Measurements from ENCODE around the gene PRRC2B.
A peak's percentile ranks its signal among the peaks of the same experiment; 100 is the strongest.
"Not testable (repeated sequence)": the region's sequence is repeated elsewhere in the genome, so short reads cannot be mapped to it uniquely, and the experiment has no call there.

Gene PRRC2B

DNA sequence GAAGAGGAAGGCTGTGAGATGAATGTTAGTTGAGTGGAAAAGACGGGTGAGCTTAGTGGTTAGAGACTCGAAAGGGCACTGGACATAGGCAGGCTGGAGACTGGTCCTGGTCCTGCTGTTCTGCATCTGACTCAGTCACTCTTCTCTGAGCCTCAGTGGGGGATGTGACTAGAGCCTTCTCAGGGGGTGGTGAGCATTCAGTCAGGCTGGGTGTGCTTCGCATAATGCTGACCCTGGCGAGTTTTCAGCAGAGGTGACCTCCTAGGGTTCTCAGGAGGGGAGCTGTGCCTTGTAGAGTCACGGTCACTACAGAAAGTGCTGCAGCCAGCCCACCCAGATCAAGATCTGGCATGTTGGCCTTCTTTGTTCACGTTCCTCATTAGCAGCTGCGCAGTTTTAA is 44.3 kb downstream of the PRRC2B start:
- H3K9me3 ChIP-seq (ENCODE audit: control insufficient read depth, insufficient read depth, low read depth, low read length), result no peaks in the 10 kb centered on the region
- H3K36me3 ChIP-seq (ENCODE audit: control insufficient read depth, insufficient read depth, low read length), result peaks cover 92% of the 10 kb centered on the region
- H3K4me1 ChIP-seq (ENCODE audit: control insufficient read depth, insufficient read depth, low read length), result peaks cover 45% of the 10 kb centered on the region
- H3K27me3 ChIP-seq (ENCODE audit: control insufficient read depth, insufficient read depth, low read length), result no peaks in the 10 kb centered on the region
- no peak overlapping the region for H3K4me3 ChIP-seq (ENCODE audit: low read depth, low read length)
- no peak overlapping the region for H3K9ac ChIP-seq (ENCODE audit: low read length)
- H3K27ac ChIP-seq (ENCODE audit: low read depth, low read length), result 0 out of 2 replicates have a peak overlapping the region, but pooled peaks have one; percentile 30

DNA sequence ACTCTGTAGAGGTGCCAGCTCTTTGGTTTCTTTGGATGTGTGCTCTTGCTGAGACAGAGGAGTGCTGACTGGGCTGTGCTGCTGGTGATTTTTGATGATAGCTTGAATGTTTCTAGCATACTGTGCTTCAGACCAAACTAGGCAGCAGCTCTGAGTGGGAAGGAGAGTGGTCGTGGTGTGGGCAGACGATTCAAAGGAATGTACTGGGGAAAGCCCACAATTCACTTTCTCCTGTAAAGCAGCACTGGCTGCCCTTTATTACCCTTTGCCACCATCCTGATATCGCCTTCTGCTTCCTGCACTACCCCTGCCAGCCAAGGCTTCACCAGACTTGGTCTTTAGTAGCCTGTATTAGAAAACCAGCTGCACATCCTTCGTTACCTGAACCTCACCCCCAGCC is 45.3 kb downstream of the PRRC2B start:
- Histone ChIP-seq H3K27me3 (ENCODE audit: control insufficient read depth, insufficient read depth, low read length) (no peaks in the 10 kb centered on the region), H3K4me1 (ENCODE audit: control insufficient read depth, insufficient read depth, low read length) (peaks cover 35% of the 10 kb centered on the region), H3K27ac (ENCODE audit: low read depth, low read length) (no peak overlapping the region), H3K4me3 (ENCODE audit: low read depth, low read length) (no peak overlapping the region), H3K36me3 (ENCODE audit: control insufficient read depth, insufficient read depth, low read length) (peaks cover 90% of the 10 kb centered on the region), H3K9me3 (ENCODE audit: control insufficient read depth, insufficient read depth, low read depth, low read length) (no peaks in the 10 kb centered on the region), H3K9ac (ENCODE audit: low read length) (no peak overlapping the region)

DNA sequence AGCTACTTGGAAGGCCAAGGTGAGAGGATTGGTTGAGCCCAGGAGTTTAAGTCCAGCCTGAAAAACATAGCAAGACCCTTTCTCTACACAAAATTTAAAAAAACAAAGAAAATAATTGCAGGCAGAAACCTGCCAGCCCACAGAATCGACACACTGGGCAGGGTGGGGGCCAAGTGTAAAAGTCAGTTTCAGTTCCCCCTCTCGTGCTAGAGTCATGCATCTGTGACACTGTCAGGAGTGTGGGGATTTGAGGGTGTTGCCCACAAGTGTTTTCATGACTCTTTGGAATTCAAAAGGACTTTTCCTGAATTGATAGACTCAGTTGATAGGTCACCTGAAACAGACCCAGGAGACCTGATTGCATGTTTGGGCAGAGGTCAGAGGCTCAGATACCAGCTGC is 47.6 kb downstream of the PRRC2B start:
- Histone ChIP-seq H3K4me1 (ENCODE audit: control insufficient read depth, insufficient read depth, low read length) (peaks cover 19% of the 10 kb centered on the region), H3K36me3 (ENCODE audit: control insufficient read depth, insufficient read depth, low read length) (peaks cover 94% of the 10 kb centered on the region), H3K27me3 (ENCODE audit: control insufficient read depth, insufficient read depth, low read length) (no peaks in the 10 kb centered on the region), H3K27ac (ENCODE audit: low read depth, low read length) (no peak overlapping the region), H3K9me3 (ENCODE audit: control insufficient read depth, insufficient read depth, low read depth, low read length) (no peaks in the 10 kb centered on the region), H3K9ac (ENCODE audit: low read length) (no peak overlapping the region), H3K4me3 (ENCODE audit: low read depth, low read length) (no peak overlapping the region)

DNA sequence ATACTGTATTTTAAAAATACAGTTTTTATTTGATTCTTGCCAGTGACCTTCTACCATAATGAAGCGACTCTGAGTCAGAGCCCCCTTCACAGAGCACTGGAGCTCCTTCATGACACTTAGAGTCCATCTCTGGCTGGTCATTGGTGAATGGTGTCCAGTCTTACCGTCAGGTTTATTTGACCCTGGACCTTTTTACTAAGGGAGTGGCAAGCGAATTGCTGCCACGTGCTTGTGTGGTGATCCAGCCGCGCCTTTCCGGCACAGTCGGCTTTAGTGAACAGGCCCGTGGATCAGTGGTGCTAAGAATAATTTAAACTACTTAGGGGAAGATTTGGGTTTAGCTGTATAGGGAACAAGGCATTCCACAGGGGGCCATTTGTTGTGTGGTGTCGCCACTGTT is 48.5 kb downstream of the PRRC2B start:
- H3K4me1 ChIP-seq (ENCODE audit: control insufficient read depth, insufficient read depth, low read length), result peaks cover 10% of the 10 kb centered on the region
- H3K36me3 ChIP-seq (ENCODE audit: control insufficient read depth, insufficient read depth, low read length), result peaks cover 94% of the 10 kb centered on the region
- H3K4me3 ChIP-seq (ENCODE audit: low read depth, low read length), result no peak overlapping the region
- H3K27ac ChIP-seq (ENCODE audit: low read depth, low read length), result no peak overlapping the region
- no peaks in the 10 kb centered on the region for H3K27me3 ChIP-seq (ENCODE audit: control insufficient read depth, insufficient read depth, low read length)
- H3K9ac ChIP-seq (ENCODE audit: low read length), result no peak overlapping the region
- no peaks in the 10 kb centered on the region for H3K9me3 ChIP-seq (ENCODE audit: control insufficient read depth, insufficient read depth, low read depth, low read length)

DNA sequence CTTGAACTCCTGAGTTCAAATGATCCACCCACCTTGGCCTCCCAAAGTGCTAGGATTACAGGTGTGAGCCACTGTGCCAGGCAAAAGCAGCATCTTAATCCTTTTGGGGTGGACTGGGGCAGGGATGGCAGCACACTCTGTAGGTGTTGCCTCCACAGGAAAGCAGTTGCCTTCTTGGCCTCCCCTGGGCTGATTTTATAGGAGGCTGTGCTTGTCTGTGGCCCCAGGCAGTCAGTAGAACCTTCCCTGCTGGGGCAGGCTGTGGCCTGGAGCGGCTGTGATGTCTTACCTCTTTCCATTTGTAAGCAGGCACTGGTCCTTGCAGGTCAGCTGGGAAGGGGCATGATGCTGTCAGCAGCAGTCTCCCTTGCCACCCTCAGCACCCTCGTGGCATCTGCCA is 49.8 kb downstream of the PRRC2B start:
- Histone ChIP-seq H3K4me1 (ENCODE audit: control insufficient read depth, insufficient read depth, low read length) (no peaks in the 10 kb centered on the region; the same call in 1 of the 2 replicates), H3K9me3 (ENCODE audit: control insufficient read depth, insufficient read depth, low read depth, low read length) (no peaks in the 10 kb centered on the region), H3K27me3 (ENCODE audit: control insufficient read depth, insufficient read depth, low read length) (no peaks in the 10 kb centered on the region), H3K36me3 (ENCODE audit: control insufficient read depth, insufficient read depth, low read length) (peaks cover 92% of the 10 kb centered on the region), H3K27ac (ENCODE audit: low read depth, low read length) (no peak overlapping the region), H3K4me3 (ENCODE audit: low read depth, low read length) (no peak overlapping the region), H3K9ac (ENCODE audit: low read length) (no peak overlapping the region)

DNA sequence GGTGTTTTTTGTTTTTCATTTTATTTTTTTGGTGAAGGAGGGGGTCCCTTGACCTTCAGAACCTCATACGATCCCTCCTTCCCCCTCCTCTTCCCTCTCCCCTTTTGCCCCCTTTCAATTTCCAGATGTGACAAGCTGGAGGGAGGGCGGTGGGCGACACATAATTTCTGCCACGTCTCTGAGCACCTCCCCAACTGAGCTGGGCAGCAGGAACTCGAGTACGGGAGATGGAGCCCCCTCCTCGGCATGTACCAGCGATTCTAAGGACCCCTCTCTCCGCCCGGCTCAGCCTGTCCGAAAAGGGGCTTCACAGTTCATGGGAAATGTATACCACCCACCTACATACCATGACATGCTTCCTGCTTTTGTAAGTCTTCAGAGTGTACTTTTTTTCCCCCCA is 52.4 kb downstream of the PRRC2B start:
- Histone ChIP-seq H3K36me3 (ENCODE audit: control insufficient read depth, insufficient read depth, low read length) (peaks cover 93% of the 10 kb centered on the region), H3K9me3 (ENCODE audit: control insufficient read depth, insufficient read depth, low read depth, low read length) (no peaks in the 10 kb centered on the region), H3K4me3 (ENCODE audit: low read depth, low read length) (no peak overlapping the region), H3K27ac (ENCODE audit: low read depth, low read length) (no peak overlapping the region), H3K9ac (ENCODE audit: low read length) (no peak overlapping the region), H3K4me1 (ENCODE audit: control insufficient read depth, insufficient read depth, low read length) (no peaks in the 10 kb centered on the region; the same call in 1 of the 2 replicates), H3K27me3 (ENCODE audit: control insufficient read depth, insufficient read depth, low read length) (no peaks in the 10 kb centered on the region)

DNA sequence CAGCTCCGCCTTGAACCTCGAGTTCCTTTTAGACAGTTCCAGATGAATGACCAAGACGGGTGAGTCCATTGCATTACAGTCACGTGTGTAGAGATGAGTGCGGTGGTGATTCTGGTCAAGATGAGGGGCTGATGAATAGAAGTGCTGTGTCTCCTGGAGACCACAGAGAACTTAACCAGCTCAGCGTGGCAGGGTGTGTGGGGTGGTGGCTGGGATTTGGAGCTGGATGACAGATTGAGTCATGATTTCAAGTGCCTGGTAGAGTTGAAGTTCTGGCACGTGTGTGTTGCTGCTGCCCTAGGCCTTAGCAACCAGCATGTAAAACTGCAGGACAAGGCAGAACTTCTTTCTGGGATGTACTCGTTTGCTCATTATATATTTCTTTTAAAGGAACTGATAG is 53.3 kb downstream of the PRRC2B start:
- Histone ChIP-seq H3K36me3 (ENCODE audit: control insufficient read depth, insufficient read depth, low read length) (peaks cover 93% of the 10 kb centered on the region), H3K9ac (ENCODE audit: low read length) (no peak overlapping the region), H3K27me3 (ENCODE audit: control insufficient read depth, insufficient read depth, low read length) (no peaks in the 10 kb centered on the region), H3K27ac (ENCODE audit: low read depth, low read length) (no peak overlapping the region), H3K9me3 (ENCODE audit: control insufficient read depth, insufficient read depth, low read depth, low read length) (no peaks in the 10 kb centered on the region), H3K4me3 (ENCODE audit: low read depth, low read length) (no peak overlapping the region), H3K4me1 (ENCODE audit: control insufficient read depth, insufficient read depth, low read length) (no peaks in the 10 kb centered on the region; the same call in 1 of the 2 replicates)

DNA sequence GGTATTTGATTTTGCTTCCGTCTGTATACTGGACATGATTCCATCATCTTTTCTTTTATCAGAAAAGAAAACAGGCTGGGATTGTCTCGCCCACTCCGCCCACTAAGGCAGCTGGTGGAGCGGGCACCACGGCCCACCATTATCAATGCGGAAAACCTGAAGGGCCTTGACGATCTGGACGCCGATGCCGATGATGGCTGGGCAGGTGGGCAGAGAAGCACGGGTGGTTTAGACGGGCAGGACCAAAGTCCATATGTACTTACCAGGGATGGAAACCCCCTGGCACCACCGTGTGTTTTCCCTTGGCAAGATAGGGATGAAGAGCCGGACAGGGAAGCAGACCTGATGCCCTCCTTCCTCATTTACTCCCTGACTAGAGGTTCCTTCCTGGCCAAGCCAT is 53.7 kb downstream of the PRRC2B start:
- Histone ChIP-seq H3K27ac (ENCODE audit: low read depth, low read length) (no peak overlapping the region), H3K4me1 (ENCODE audit: control insufficient read depth, insufficient read depth, low read length) (no peaks in the 10 kb centered on the region; the same call in 1 of the 2 replicates), H3K9ac (ENCODE audit: low read length) (no peak overlapping the region), H3K9me3 (ENCODE audit: control insufficient read depth, insufficient read depth, low read depth, low read length) (no peaks in the 10 kb centered on the region), H3K4me3 (ENCODE audit: low read depth, low read length) (no peak overlapping the region), H3K27me3 (ENCODE audit: control insufficient read depth, insufficient read depth, low read length) (no peaks in the 10 kb centered on the region), H3K36me3 (ENCODE audit: control insufficient read depth, insufficient read depth, low read length) (peaks cover 93% of the 10 kb centered on the region)

DNA sequence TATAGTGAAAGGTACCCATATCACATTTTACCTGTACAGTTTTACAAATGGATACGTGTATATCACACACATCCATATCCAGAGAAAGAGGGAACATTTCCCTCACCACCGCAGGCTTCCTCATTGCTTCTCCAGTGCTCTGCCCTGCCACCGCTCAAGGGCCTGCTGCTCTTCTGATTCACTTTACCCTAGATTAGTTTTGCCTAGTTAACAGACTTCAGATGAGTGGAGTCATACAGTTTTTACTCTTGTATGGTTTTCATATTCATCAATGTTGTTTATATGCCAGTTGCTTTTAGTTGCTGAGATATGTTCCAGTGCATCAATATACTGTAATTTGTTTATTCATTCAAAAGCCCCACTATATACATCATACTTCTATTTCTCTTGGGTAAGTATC is 54.9 kb downstream of the PRRC2B start:
- Histone ChIP-seq H3K9ac (ENCODE audit: low read length) (no peak overlapping the region), H3K9me3 (ENCODE audit: control insufficient read depth, insufficient read depth, low read depth, low read length) (no peaks in the 10 kb centered on the region), H3K27ac (ENCODE audit: low read depth, low read length) (no peak overlapping the region), H3K4me3 (ENCODE audit: low read depth, low read length) (no peak overlapping the region), H3K4me1 (ENCODE audit: control insufficient read depth, insufficient read depth, low read length) (no peaks in the 10 kb centered on the region; the same call in 1 of the 2 replicates), H3K36me3 (ENCODE audit: control insufficient read depth, insufficient read depth, low read length) (peaks cover 97% of the 10 kb centered on the region), H3K27me3 (ENCODE audit: control insufficient read depth, insufficient read depth, low read length) (no peaks in the 10 kb centered on the region)

DNA sequence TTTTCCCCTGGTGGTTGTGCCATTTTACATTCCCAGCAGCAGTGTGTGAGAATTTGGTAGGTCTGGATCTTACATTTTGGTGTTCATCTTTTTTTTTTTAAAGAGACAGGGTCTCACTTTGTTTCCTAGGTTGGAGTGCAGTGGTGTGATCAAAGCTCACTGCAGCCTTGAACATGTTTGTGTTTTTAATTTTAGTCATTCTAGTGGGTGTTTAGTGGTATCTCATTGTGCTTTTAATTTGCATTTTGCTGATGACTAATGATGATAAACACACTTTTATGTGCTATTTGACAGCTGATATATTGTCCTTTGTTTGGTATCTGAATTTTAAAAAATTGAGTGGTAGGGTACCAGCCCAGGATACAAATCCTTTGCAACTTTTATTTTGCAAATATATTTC is 55.4 kb downstream of the PRRC2B start:
- Histone ChIP-seq H3K4me1 (ENCODE audit: control insufficient read depth, insufficient read depth, low read length) (no peaks in the 10 kb centered on the region), H3K9ac (ENCODE audit: low read length) (no peak overlapping the region), H3K27me3 (ENCODE audit: control insufficient read depth, insufficient read depth, low read length) (no peaks in the 10 kb centered on the region), H3K4me3 (ENCODE audit: low read depth, low read length) (no peak overlapping the region), H3K36me3 (ENCODE audit: control insufficient read depth, insufficient read depth, low read length) (peaks cover 97% of the 10 kb centered on the region), H3K27ac (ENCODE audit: low read depth, low read length) (no peak overlapping the region), H3K9me3 (ENCODE audit: control insufficient read depth, insufficient read depth, low read depth, low read length) (no peaks in the 10 kb centered on the region)

DNA sequence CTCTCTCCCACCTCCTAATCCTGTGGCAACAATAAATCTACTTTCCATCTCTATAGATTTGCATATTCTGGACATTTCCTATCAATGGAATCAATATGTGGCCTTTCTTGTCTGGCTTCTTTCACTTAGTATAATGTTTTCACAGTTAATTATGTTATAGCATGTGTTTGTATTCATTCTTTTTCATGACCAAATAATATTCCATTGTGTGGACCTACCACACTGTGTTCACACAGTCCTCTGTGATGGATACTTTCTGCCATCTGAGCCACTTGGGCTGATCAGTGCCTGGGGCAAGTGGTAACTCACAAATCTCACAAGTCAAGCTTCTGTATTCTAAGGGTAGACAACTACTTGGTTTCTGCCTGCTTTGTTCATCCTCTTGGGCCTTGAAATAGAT is 60.1 kb downstream of the PRRC2B start:
- Histone ChIP-seq H3K4me3 (ENCODE audit: low read depth, low read length) (no peak overlapping the region), H3K36me3 (ENCODE audit: control insufficient read depth, insufficient read depth, low read length) (peaks cover 96% of the 10 kb centered on the region), H3K27me3 (ENCODE audit: control insufficient read depth, insufficient read depth, low read length) (no peaks in the 10 kb centered on the region), H3K9me3 (ENCODE audit: control insufficient read depth, insufficient read depth, low read depth, low read length) (no peaks in the 10 kb centered on the region), H3K27ac (ENCODE audit: low read depth, low read length) (no peak overlapping the region), H3K9ac (ENCODE audit: low read length) (no peak overlapping the region), H3K4me1 (ENCODE audit: control insufficient read depth, insufficient read depth, low read length) (no peaks in the 10 kb centered on the region)

DNA sequence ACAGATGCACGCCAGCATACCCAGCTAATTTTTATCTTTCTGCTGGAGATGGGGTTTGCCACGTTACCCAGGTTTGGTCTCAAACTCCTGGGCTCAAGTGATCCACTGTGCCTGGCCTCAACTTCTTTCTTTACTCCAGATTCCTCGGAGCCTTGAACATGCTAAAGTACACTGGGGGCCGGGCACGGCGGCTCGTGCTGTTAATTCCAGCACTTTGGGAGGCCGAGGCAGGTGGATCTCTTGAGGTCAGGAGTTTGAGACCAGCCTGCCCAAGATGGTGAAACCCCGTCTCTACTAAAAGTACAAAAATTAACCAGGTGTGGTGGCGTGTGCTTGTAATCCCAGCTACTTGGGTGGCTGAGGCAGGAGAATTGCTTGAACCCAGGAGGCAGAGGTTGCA is 61.8 kb downstream of the PRRC2B start:
- H3K9ac ChIP-seq (ENCODE audit: low read length); H3K4me3 ChIP-seq (ENCODE audit: low read depth, low read length); H3K9me3 ChIP-seq (ENCODE audit: control insufficient read depth, insufficient read depth, low read depth, low read length); H3K27ac ChIP-seq (ENCODE audit: low read depth, low read length); H3K4me1 ChIP-seq (ENCODE audit: control insufficient read depth, insufficient read depth, low read length); H3K27me3 ChIP-seq (ENCODE audit: control insufficient read depth, insufficient read depth, low read length): not testable (repeated sequence)
- peaks cover 96% of the 10 kb centered on the region for H3K36me3 ChIP-seq (ENCODE audit: control insufficient read depth, insufficient read depth, low read length)

Measured in HUES6 (cell line).